ENCODE results near the gene ASTN2.
A peak's percentile ranks its signal among the peaks of the same experiment; 100 is the strongest.

The ASTN2 gene

DNA sequence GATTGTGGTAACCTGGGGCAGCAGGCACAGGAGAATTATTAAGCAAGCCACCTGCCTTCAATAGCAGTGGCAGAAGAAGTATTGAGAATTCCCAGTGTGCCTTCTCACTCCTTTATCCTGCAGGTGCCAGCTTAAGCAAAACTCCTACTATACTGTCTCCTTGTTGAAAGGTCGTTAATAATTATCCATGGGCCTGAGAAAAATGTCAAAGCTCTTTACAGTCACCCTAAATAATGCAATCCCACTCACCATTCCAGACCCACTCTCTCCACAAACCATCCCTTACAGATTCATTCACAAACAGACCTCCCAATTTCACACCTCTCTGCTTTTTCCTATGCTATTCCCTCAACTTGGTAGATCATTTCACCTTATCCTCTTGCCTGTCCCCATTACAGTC is 889.2 kb downstream of the ASTN2 start:
- in situ Hi-C loops (cut with HindIII; ENCODE audit: low pct_ligation_motif_present, low sequenced_read_pairs) = no loop called here
- Histone ChIP-seq H3K27me3 (replicated peaks) (no peaks in the 10 kb centered on the region), H3K27ac (no peak overlapping the region), H3K4me3 (ENCODE audit: low read depth, low read length) (no peak overlapping the region), H3K36me3 (replicated peaks) (no peaks in the 10 kb centered on the region)
- DNase-seq = no peak
- TF ChIP-seq, protein P1, sequence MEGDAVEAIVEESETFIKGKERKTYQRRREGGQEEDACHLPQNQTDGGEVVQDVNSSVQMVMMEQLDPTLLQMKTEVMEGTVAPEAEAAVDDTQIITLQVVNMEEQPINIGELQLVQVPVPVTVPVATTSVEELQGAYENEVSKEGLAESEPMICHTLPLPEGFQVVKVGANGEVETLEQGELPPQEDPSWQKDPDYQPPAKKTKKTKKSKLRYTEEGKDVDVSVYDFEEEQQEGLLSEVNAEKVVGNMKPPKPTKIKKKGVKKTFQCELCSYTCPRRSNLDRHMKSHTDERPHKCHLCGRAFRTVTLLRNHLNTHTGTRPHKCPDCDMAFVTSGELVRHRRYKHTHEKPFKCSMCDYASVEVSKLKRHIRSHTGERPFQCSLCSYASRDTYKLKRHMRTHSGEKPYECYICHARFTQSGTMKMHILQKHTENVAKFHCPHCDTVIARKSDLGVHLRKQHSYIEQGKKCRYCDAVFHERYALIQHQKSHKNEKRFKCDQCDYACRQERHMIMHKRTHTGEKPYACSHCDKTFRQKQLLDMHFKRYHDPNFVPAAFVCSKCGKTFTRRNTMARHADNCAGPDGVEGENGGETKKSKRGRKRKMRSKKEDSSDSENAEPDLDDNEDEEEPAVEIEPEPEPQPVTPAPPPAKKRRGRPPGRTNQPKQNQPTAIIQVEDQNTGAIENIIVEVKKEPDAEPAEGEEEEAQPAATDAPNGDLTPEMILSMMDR (IDR thresholded peaks at IDR 0.05; ENCODE audit: low read depth, low read length, missing control alignments) = no peak

DNA sequence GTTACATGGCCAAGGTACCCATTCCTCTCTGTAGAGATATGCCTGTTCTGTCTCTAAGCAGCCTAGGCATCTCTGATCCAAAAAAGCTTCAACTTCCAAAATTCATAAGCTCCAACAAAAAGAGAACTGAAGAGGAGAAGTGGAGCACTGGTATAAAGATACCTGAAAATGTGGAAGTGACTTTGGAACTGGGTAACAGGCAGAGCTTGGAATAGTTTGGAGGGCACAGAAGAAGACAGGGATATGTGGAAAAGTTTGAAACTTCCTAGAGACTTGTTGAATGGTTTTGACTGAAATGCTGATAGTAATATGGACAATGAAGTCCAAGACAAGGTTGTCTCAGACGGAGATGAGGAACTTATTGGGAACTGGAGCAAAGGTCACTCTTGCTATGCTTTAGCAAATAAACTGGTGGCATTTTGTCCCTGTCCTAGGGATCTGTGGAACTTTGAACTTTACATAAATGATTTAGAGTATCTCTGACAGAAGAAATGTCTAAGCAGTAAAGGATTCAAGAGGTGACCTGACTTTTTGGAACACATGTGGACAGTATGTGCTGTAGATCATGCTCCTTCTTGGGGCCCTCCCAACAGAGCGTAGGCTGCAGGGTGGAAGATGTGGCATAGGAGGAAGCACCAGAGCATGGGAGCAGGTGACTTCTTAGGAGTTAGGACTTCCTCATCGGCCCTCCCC is 889.9 kb downstream of the ASTN2 start:
- Histone ChIP-seq H3K27me3 (replicated peaks) (no peaks in the 10 kb centered on the region), H3K4me3 (ENCODE audit: low read depth, low read length) (no peak overlapping the region), H3K36me3 (replicated peaks) (no peaks in the 10 kb centered on the region), H3K27ac (no peak overlapping the region)
- in situ Hi-C loops (cut with HindIII; ENCODE audit: low pct_ligation_motif_present, low sequenced_read_pairs) = no loop called here
- no peak for DNase-seq
- TF ChIP-seq, protein P1 (IDR thresholded peaks at IDR 0.05; ENCODE audit: low read depth, low read length, missing control alignments) = no peak

GRCh38 chr9:116520218-116520617 is 894.6 kb downstream of the ASTN2 start:
- DNase-seq = no peak
- Histone ChIP-seq H3K27ac (no peak overlapping the region), H3K27me3 (replicated peaks) (no peaks in the 10 kb centered on the region), H3K36me3 (replicated peaks) (no peaks in the 10 kb centered on the region), H3K4me3 (ENCODE audit: low read depth, low read length) (no peak overlapping the region)
- in situ Hi-C loops (cut with HindIII; ENCODE audit: low pct_ligation_motif_present, low sequenced_read_pairs) = no loop called here
- TF ChIP-seq, protein P1 (IDR thresholded peaks at IDR 0.05; ENCODE audit: low read depth, low read length, missing control alignments) = no peak

DNA sequence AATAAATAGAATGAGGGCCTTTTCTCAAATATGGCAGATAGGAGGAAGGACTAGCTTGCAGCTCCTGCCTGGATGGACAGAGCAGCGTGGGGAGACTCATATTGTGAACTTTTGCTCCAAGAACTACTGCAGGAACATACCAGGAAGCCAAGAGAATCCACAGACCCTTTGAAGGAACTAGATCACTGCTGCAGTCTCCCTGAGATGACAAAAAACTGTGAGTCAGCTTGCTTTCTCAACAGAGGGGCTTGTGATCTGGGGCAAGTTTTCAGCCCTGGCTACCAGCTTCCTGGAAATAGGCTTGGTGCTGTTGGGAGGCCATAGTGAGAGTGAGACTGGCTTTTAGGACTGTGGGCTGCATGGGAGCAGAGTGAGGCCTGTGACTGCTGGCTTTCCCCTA is 898.4 kb downstream of the ASTN2 start:
- in situ Hi-C loops (cut with HindIII; ENCODE audit: low pct_ligation_motif_present, low sequenced_read_pairs) = no loop called here
- Histone ChIP-seq H3K4me3 (ENCODE audit: low read depth, low read length) (no peak overlapping the region), H3K27ac (no peak overlapping the region), H3K27me3 (replicated peaks) (no peaks in the 10 kb centered on the region), H3K36me3 (replicated peaks) (no peaks in the 10 kb centered on the region)
- TF ChIP-seq, protein P1 (IDR thresholded peaks at IDR 0.05; ENCODE audit: low read depth, low read length, missing control alignments) = no peak
- peak; percentile 9 for DNase-seq

DNA sequence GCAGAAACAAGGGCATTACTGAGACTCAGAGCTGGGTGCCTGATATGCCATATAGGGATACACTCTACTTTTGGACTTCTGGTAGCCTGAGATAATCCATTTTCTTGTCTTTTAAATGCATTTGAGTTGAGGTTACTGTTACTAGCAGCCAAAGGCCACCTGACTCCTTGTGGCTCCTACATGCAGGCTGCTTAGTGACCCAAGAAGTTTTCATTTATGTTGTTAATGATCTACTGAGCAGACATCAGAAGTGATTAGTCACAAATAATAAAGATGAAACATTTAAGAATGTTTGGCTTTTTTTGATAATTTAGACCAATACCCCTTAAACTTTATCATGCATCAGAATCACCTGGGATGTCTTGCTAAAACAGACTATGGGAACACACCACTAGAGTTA is 899.3 kb downstream of the ASTN2 start:
- no peaks in the 10 kb centered on the region for H3K27me3 ChIP-seq (replicated peaks)
- H3K36me3 ChIP-seq (replicated peaks) = no peaks in the 10 kb centered on the region
- TF ChIP-seq, protein P1 (IDR thresholded peaks at IDR 0.05; ENCODE audit: low read depth, low read length, missing control alignments) = no peak
- DNase-seq = no peak
- H3K27ac ChIP-seq = no peak overlapping the region
- no peak overlapping the region for H3K4me3 ChIP-seq (ENCODE audit: low read depth, low read length)
- in situ Hi-C loops (cut with HindIII; ENCODE audit: low pct_ligation_motif_present, low sequenced_read_pairs) = no loop called here

DNA sequence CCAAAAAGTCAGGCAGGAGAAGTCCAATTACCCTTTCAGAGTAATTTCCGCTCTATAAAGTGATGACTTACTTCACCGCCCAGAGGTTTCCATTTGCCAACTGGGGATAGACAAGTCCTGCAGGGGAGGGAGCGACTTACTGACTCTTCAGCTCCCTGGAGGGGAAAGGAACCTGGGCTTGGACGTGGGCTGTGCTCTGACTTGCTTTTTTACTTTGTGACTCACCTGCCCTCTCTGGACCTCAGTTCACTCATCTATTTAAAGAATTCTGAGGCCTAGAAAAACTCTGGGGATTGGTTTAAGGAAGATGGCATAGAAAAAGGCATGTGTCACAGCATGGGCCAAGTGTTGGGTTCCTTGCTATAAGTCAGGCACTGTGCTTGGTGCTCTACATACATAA is 908.2 kb downstream of the ASTN2 start:
- H3K36me3 ChIP-seq (replicated peaks) = no peaks in the 10 kb centered on the region
- TF ChIP-seq, protein P1 (IDR thresholded peaks at IDR 0.05; ENCODE audit: low read depth, low read length, missing control alignments) = no peak
- no peak for DNase-seq
- no peaks in the 10 kb centered on the region for H3K27me3 ChIP-seq (replicated peaks)
- in situ Hi-C loops (cut with HindIII; ENCODE audit: low pct_ligation_motif_present, low sequenced_read_pairs) = no loop called here
- H3K27ac ChIP-seq = no peak overlapping the region
- H3K4me3 ChIP-seq (ENCODE audit: low read depth, low read length) = no peak overlapping the region

Measured in brain microvascular endothelial cell (primary cell).